Measurements from ENCODE around the gene ABTB2.

The ABTB2 gene

GRCh38 chr11:34166806-34167740 lies 190.7 kb downstream of the ABTB2 start:
- no peak for DNase-seq (ENCODE audit: low spot score)

GRCh38 chr11:34165786-34166555 lies 191.8 kb downstream of the ABTB2 start:
- DNase-seq (ENCODE audit: low spot score), result no peak

- no peak for DNase-seq (ENCODE audit: low spot score)
Measured at GRCh38 chr11:34165121-34165520, 192.7 kb downstream of the ABTB2 start.

GRCh38 chr11:34162856-34163255 lies 195.0 kb downstream of the ABTB2 start:
- DNase-seq (ENCODE audit: low spot score), result no peak

DNA sequence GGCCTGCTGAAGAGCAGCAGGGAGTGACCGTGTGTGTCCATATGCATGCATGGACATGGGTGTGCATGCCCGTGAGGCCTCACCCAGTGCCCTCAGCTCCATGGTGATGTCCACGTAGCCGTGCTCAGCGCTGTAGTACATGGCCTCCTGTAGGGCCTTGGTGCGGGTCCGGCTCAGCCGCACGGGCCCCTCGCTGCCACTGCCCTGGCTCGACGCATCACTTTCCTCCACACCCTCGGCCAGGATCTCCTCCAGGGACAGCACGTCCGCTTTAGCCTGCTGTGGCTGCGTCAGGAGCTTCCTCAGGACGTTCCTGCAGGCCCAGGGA lies 195.4 kb downstream of the ABTB2 start:
- DNase-seq (ENCODE audit: low spot score), result no peak

GRCh38 chr11:34161812-34162492 lies 195.9 kb downstream of the ABTB2 start:
- DNase-seq (ENCODE audit: low spot score), result no peak

GRCh38 chr11:34161361-34161760 lies 196.4 kb downstream of the ABTB2 start:
- no peak for DNase-seq (ENCODE audit: low spot score)

DNA sequence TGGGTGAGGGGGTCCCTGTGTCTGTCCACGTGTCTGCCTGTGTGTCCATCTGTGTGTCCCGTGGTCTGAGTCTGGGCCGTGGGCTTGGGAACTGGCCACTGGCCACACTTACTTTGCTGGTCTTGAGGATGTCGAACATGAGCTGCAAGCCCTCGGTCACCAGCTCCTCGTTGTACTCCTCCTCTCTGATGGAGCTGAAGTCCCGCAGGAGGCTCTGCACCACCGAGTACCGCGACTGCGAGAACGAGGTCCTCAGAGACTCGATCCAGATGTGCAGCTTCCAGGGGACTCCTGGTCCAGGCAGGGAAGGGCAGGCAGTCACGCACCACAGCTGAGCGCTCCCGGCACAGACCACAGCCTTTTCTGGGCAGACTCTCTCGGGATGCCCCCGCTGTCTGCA lies 197.0 kb downstream of the ABTB2 start:
- DNase-seq (ENCODE audit: low spot score), result no peak

- DNase-seq (ENCODE audit: low spot score), result no peak
Measured at GRCh38 chr11:34160049-34160721, 197.6 kb downstream of the ABTB2 start.

- DNase-seq (ENCODE audit: low spot score), result no peak
Measured at GRCh38 chr11:34158661-34159060, 199.1 kb downstream of the ABTB2 start.

DNA sequence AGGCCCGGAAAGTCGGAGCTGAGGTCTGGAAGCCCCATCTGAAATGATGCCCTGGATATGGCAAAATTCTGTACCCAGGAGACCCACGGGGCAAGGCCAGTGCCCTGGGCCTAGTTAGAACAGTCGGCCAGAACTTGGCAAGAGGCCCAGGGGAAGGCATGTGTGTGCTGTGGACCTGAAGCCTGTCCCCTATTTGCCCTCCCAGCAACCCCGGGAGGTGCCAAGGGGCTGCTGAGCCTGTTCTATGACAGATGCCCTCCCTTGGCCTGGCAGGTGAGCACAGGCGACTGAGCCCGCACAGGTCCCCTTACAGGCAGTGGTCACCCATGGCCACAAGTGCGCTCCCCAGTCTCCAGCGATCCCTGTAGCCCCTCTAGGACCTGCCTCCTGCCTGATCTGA lies 200.6 kb downstream of the ABTB2 start:
- DNase-seq (ENCODE audit: low spot score), result no peak

- DNase-seq (ENCODE audit: low spot score), result no peak
Measured at GRCh38 chr11:34155757-34156062, 202.1 kb downstream of the ABTB2 start.

GRCh38 chr11:34155057-34155756 lies 202.6 kb downstream of the ABTB2 start:
- DNase-seq (ENCODE audit: low spot score), result no peak

DNA sequence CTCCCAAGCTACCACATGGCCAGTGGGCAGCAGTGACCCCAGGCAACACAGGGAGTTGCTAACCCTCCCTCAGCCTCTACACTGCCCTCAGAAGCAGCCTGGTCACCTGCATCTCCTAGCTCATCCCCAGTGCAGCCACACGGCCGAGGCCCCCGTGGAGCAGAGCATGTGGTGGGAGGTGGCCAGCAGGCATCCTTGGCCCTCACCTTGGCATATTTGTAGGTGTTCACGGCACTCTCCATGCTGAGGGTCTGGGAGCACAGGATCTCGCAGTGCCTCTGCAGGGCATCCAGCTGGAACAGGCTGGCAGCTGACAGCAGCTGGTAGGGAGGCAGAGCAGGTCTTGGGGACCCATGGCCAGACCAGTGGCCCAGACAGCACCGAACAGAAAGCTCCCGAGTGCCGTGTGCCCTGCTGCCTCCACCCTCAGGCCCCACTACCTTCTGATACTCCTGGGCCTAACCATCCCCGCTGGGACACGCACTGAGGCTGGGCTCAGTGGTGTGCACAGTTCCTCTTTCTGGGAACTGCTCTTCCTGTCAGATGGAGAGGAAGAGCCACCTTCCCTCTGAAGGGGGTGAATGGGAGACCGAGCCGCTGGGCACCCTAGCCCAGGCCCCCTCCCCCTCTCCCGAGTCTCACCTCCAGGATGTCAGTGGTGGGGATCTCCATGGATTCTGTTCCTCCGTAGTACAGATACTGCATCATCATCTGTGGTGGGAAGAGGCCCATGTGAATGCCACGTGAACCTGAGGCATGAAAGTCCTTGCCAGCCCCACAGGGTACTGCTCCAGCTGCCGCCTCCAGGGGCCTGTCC lies 203.5 kb downstream of the ABTB2 start:
- no peak for DNase-seq (ENCODE audit: low spot score)

GRCh38 chr11:34151916-34152845 lies 205.6 kb downstream of the ABTB2 start:
- no peak for DNase-seq (ENCODE audit: low spot score)

DNA sequence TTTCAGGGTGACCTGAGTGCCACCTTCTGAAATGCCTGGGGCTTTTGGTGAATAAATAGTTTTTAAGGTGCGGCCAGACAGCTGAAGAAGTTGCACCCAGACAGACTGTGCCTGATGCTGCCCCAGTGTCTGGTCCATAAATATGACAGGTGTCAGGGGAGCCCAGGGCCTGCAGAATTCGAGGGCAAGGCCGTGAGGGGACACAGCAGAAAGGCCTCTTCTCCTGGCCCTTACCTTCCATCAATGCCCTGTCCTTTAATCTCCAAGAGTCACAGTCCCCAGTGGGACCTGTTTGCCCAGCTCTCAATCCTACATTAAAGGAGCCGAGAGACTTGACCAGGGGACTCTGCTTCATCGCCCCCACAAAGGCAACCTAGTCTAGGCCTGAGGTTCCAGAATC lies 206.6 kb downstream of the ABTB2 start:
- DNase-seq (ENCODE audit: low spot score), result no peak

DNA sequence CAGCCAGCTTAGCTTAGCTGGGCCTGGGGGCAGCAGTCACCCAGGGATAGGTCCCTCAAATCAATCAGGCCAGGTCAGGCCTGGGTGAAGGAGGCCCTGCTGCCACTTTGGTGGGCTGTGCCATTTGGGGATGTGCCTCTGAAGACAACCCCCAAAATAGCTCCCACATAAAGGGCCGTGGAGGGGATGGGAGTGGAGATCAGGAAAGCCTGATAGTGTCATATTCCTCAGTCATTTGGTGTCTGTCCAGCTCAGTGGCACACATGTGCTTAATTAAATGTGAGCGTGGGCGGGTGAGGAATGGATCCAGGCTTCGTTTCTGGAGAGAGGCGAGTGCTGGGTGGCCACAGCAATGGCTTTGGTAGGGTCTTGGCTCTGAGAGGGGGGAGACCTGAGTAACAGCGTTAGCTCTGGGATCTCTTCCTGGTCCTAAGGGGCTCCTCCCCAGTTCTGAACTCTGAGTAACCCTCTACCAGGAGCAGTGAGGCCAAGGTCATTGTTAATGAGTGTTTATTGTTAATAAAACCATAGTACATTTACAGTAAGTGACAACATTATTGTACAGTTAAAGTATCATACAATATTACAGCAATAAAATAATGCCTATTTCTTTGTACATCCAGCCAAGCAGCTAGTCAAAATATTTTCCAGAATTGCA lies 207.2 kb downstream of the ABTB2 start:
- no peak for DNase-seq (ENCODE audit: low spot score)

DNA sequence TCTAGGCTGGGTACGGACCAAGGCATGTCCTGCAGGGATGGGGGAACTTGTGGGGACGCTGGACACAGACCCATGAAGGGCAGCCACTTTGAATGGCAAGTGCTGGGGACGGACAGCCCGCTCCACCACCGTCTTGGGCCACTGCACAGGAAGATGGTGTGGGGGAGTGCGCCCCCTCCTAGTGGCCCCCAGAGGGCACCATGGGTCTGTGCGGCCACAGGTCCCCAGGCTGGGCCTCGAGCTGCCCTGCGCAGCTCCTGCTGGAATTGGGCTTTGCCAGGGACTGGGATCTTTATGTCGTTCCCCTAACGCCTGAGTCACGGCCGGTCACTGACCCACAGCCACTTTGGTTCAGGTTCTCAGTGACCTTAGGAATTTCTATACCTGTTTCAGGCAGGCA lies 208.0 kb downstream of the ABTB2 start:
- no peak for DNase-seq (ENCODE audit: low spot score)

GRCh38 chr11:34149274-34149673 lies 208.5 kb downstream of the ABTB2 start:
- no peak for DNase-seq (ENCODE audit: low spot score)
